ENCODE data around the gene PAPPA.

PAPPA gene

GRCh38 chr9:116403171-116403570, 249.6 kb downstream of the PAPPA start:
- TF ChIP-seq, protein P1, sequence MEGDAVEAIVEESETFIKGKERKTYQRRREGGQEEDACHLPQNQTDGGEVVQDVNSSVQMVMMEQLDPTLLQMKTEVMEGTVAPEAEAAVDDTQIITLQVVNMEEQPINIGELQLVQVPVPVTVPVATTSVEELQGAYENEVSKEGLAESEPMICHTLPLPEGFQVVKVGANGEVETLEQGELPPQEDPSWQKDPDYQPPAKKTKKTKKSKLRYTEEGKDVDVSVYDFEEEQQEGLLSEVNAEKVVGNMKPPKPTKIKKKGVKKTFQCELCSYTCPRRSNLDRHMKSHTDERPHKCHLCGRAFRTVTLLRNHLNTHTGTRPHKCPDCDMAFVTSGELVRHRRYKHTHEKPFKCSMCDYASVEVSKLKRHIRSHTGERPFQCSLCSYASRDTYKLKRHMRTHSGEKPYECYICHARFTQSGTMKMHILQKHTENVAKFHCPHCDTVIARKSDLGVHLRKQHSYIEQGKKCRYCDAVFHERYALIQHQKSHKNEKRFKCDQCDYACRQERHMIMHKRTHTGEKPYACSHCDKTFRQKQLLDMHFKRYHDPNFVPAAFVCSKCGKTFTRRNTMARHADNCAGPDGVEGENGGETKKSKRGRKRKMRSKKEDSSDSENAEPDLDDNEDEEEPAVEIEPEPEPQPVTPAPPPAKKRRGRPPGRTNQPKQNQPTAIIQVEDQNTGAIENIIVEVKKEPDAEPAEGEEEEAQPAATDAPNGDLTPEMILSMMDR (IDR thresholded peaks at IDR 0.05; ENCODE audit: low read depth, low read length, missing control alignments) = no peak
- H3K4me3 ChIP-seq (ENCODE audit: low read depth, low read length) = no peak overlapping the region
- H3K27me3 ChIP-seq (replicated peaks) = no peaks in the 10 kb centered on the region
- peaks cover 21% of the 10 kb centered on the region for H3K36me3 ChIP-seq (replicated peaks)
- H3K27ac ChIP-seq = no peak overlapping the region
- no peak for DNase-seq
- in situ Hi-C loops (cut with HindIII; ENCODE audit: low pct_ligation_motif_present, low sequenced_read_pairs) = no loop called here

GRCh38 chr9:116404228-116404627, 250.6 kb downstream of the PAPPA start:
- TF ChIP-seq, protein P1 (IDR thresholded peaks at IDR 0.05; ENCODE audit: low read depth, low read length, missing control alignments) = no peak
- Histone ChIP-seq H3K4me3 (ENCODE audit: low read depth, low read length) (no peak overlapping the region), H3K36me3 (replicated peaks) (peaks cover 10% of the 10 kb centered on the region), H3K27ac (no peak overlapping the region), H3K27me3 (replicated peaks) (no peaks in the 10 kb centered on the region)
- in situ Hi-C loops (cut with HindIII; ENCODE audit: low pct_ligation_motif_present, low sequenced_read_pairs) = no loop called here
- no peak for DNase-seq

- no peaks in the 10 kb centered on the region for H3K27me3 ChIP-seq (replicated peaks)
- H3K27ac ChIP-seq = no peak overlapping the region
- TF ChIP-seq, protein P1 (IDR thresholded peaks at IDR 0.05; ENCODE audit: low read depth, low read length, missing control alignments) = no peak
- in situ Hi-C loops (cut with HindIII; ENCODE audit: low pct_ligation_motif_present, low sequenced_read_pairs) = no loop called here
- H3K4me3 ChIP-seq (ENCODE audit: low read depth, low read length) = no peak overlapping the region
- DNase-seq = no peak
- H3K36me3 ChIP-seq (replicated peaks) = peaks cover 1% of the 10 kb centered on the region
Observed at GRCh38 chr9:116405321-116405720, 251.7 kb downstream of the PAPPA start.

DNA sequence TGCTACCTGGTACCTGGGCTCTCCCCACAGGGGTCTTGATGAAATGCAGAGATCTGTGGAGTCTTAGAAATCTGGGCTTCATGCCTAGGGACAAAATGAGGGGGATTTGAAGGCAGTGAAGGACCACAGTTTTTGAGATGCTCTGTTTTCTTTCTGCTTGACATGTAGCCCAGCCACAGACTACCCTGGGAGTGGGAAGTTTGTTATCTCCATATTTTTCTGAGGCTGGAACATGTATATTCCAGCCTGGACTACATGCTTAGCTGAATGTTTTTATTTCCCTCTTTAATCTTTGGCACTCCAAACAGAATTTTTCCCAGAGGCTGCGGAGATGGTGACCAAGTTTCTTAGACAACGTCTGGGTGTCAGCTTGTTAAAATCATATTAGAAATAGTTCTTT, 252.9 kb downstream of the PAPPA start:
- DNase-seq = no peak
- in situ Hi-C loops (cut with HindIII; ENCODE audit: low pct_ligation_motif_present, low sequenced_read_pairs) = no loop called here
- no peak overlapping the region for H3K4me3 ChIP-seq (ENCODE audit: low read depth, low read length)
- H3K27ac ChIP-seq = no peak overlapping the region
- no peaks in the 10 kb centered on the region for H3K27me3 ChIP-seq (replicated peaks)
- no peaks in the 10 kb centered on the region for H3K36me3 ChIP-seq (replicated peaks)
- TF ChIP-seq, protein P1 (IDR thresholded peaks at IDR 0.05; ENCODE audit: low read depth, low read length, missing control alignments) = no peak

GRCh38 chr9:116409129-116409528, 255.5 kb downstream of the PAPPA start:
- TF ChIP-seq, protein P1 (IDR thresholded peaks at IDR 0.05; ENCODE audit: low read depth, low read length, missing control alignments) = no peak
- Histone ChIP-seq H3K4me3 (ENCODE audit: low read depth, low read length) (no peak overlapping the region), H3K27me3 (replicated peaks) (no peaks in the 10 kb centered on the region), H3K27ac (no peak overlapping the region), H3K36me3 (replicated peaks) (no peaks in the 10 kb centered on the region)
- no peak for DNase-seq
- in situ Hi-C loops (cut with HindIII; ENCODE audit: low pct_ligation_motif_present, low sequenced_read_pairs) = no loop called here

- Histone ChIP-seq H3K4me3 (ENCODE audit: low read depth, low read length) (no peak overlapping the region), H3K27me3 (replicated peaks) (no peaks in the 10 kb centered on the region), H3K36me3 (replicated peaks) (no peaks in the 10 kb centered on the region), H3K27ac (no peak overlapping the region)
- TF ChIP-seq, protein P1 (IDR thresholded peaks at IDR 0.05; ENCODE audit: low read depth, low read length, missing control alignments) = no peak
- in situ Hi-C loops (cut with HindIII; ENCODE audit: low pct_ligation_motif_present, low sequenced_read_pairs) = no loop called here
- no peak for DNase-seq
Observed at GRCh38 chr9:116409638-116410037, 256.0 kb downstream of the PAPPA start.

Data from brain microvascular endothelial cell (primary cell).